Activated T-cell treated with anti-CD3 and anti-CD28 coated beads, Interleukin-2, amount 50 U/mL, for 4 hours (primary cell): ENCODE data around the gene SEMA4A. TPM values are rescaled to one million over a fixed set of nuclear protein-coding genes. Genes with fewer than 3 reads are reported as not detected.

Experiments used
- ATAC-seq, 2 donors: fragments of 200-7000 bp; cut with Tn5 transposase; one replicate each; pipeline ENCODE4 v1.10.0; 2021
- DNase-seq: peaks from one replicate; pipeline ENCODE4 v3.0.0-alpha.2; 2020
- H3K27me3 Mint-ChIP-seq: one replicate; pipeline ENCODE4 v1.8.0; 2021; ENCODE audit warnings: low read depth, mixed read lengths
- H3K36me3 Mint-ChIP-seq: one replicate; pipeline ENCODE4 v1.8.0; 2022; ENCODE audit warnings: mixed read lengths; ENCODE audit not compliant: insufficient read depth
- H3K4me1 Mint-ChIP-seq: one replicate; pipeline ENCODE4 v1.8.0; 2021; ENCODE audit warnings: low read depth, mixed read lengths
- H3K4me3 Mint-ChIP-seq: one replicate; pipeline ENCODE4 v1.8.0; 2021; ENCODE audit warnings: mild to moderate bottlenecking, moderate library complexity, mixed read lengths
- H3K9me3 Mint-ChIP-seq: one replicate; pipeline ENCODE4 v1.8.0; 2021; ENCODE audit warnings: mixed read lengths
- total RNA-seq, 3 donors: library from RNA; stranded (reverse); gene quantifications; one replicate each; pipeline ENCODE4 v1.2.1, GENCODE V29; 2021

Gene SEMA4A
- total RNA-seq, 3 donors from 2014 or later: 31.7 to 51.5 (median 37.1) TPM

GRCh38 chr1:156138458-156138867 lies 14.9 kb upstream of the SEMA4A start:
- Mint-ChIP-seq H3K36me3 (peaks cover 30% of the 10 kb centered on the region), H3K4me1 (no peaks in the 10 kb centered on the region), H3K4me3 (no peak overlapping the region), H3K27me3 (no peaks in the 10 kb centered on the region), H3K9me3 (no peaks in the 10 kb centered on the region)
- DNase-seq (no peak), ATAC-seq (no peak)

- Mint-ChIP-seq H3K36me3 (peaks cover 16% of the 10 kb centered on the region), H3K27me3 (no peaks in the 10 kb centered on the region), H3K4me3 (no peak overlapping the region), H3K4me1 (peaks cover 6% of the 10 kb centered on the region), H3K9me3 (no peaks in the 10 kb centered on the region)
- ATAC-seq: no peak
- no peak for DNase-seq
These were observed 12.3 kb upstream of the SEMA4A start for GRCh38 chr1:156140879-156141707.

- Mint-ChIP-seq H3K27me3 (no peaks in the 10 kb centered on the region), H3K9me3 (no peaks in the 10 kb centered on the region), H3K4me3 (no peak overlapping the region), H3K4me1 (peaks cover 22% of the 10 kb centered on the region), H3K36me3 (peaks cover 4% of the 10 kb centered on the region)
- DNase-seq (no peak), ATAC-seq (no peak)
These were observed 9.5 kb upstream of the SEMA4A start for GRCh38 chr1:156143765-156144489.

GRCh38 chr1:156144742-156145141 lies 8.6 kb upstream of the SEMA4A start:
- ATAC-seq (no peak), DNase-seq (no peak)
- no peaks in the 10 kb centered on the region for H3K9me3 Mint-ChIP-seq
- H3K27me3 Mint-ChIP-seq: no peaks in the 10 kb centered on the region
- no peak overlapping the region for H3K4me3 Mint-ChIP-seq
- peaks cover 27% of the 10 kb centered on the region for H3K4me1 Mint-ChIP-seq
- H3K36me3 Mint-ChIP-seq: peaks cover 2% of the 10 kb centered on the region

- Mint-ChIP-seq H3K4me1 (peaks cover 31% of the 10 kb centered on the region), H3K4me3 (no peak overlapping the region), H3K36me3 (peaks cover 2% of the 10 kb centered on the region), H3K27me3 (no peaks in the 10 kb centered on the region), H3K9me3 (no peaks in the 10 kb centered on the region)
- no peak for DNase-seq
- no peak for ATAC-seq
These were observed 7.8 kb upstream of the SEMA4A start for GRCh38 chr1:156145650-156146019.

GRCh38 chr1:156146020-156146768 lies 7.2 kb upstream of the SEMA4A start:
- Mint-ChIP-seq H3K4me3 (peak overlapping the region; percentile 66), H3K27me3 (no peaks in the 10 kb centered on the region), H3K36me3 (no peaks in the 10 kb centered on the region), H3K4me1 (peaks cover 34% of the 10 kb centered on the region), H3K9me3 (no peaks in the 10 kb centered on the region)
- ATAC-seq (peak; percentile 82 to 85), DNase-seq (no peak)

GRCh38 chr1:156146769-156147405 lies 6.5 kb upstream of the SEMA4A start:
- H3K9me3 Mint-ChIP-seq: no peaks in the 10 kb centered on the region
- H3K4me3 Mint-ChIP-seq: no peak overlapping the region
- DNase-seq (no peak), ATAC-seq (peak; percentile 8 to 12)
- H3K4me1 Mint-ChIP-seq: peaks cover 34% of the 10 kb centered on the region
- no peaks in the 10 kb centered on the region for H3K36me3 Mint-ChIP-seq
- H3K27me3 Mint-ChIP-seq: no peaks in the 10 kb centered on the region

- no peak for DNase-seq
- Mint-ChIP-seq H3K9me3 (no peaks in the 10 kb centered on the region), H3K4me3 (no peak overlapping the region), H3K36me3 (no peaks in the 10 kb centered on the region), H3K27me3 (no peaks in the 10 kb centered on the region), H3K4me1 (peaks cover 46% of the 10 kb centered on the region)
- ATAC-seq: no peak
These were observed 5.2 kb upstream of the SEMA4A start for GRCh38 chr1:156148216-156148615.

GRCh38 chr1:156149374-156150332 lies 3.7 kb upstream of the SEMA4A start:
- ATAC-seq (no peak), DNase-seq (no peak)
- Mint-ChIP-seq H3K9me3 (no peaks in the 10 kb centered on the region), H3K36me3 (no peaks in the 10 kb centered on the region), H3K4me3 (no peak overlapping the region), H3K27me3 (peaks cover 2% of the 10 kb centered on the region), H3K4me1 (peaks cover 54% of the 10 kb centered on the region)

- ATAC-seq (no peak), DNase-seq (no peak)
- no peaks in the 10 kb centered on the region for H3K36me3 Mint-ChIP-seq
- H3K9me3 Mint-ChIP-seq: no peaks in the 10 kb centered on the region
- H3K4me3 Mint-ChIP-seq: no peak overlapping the region
- H3K27me3 Mint-ChIP-seq: peaks cover 2% of the 10 kb centered on the region
- H3K4me1 Mint-ChIP-seq: peaks cover 59% of the 10 kb centered on the region
These were observed 2.9 kb upstream of the SEMA4A start for GRCh38 chr1:156150333-156151011.

GRCh38 chr1:156151093-156151688 lies 2.2 kb upstream of the SEMA4A start:
- H3K36me3 Mint-ChIP-seq: no peaks in the 10 kb centered on the region
- H3K4me1 Mint-ChIP-seq: peaks cover 57% of the 10 kb centered on the region
- H3K9me3 Mint-ChIP-seq: no peaks in the 10 kb centered on the region
- DNase-seq (no peak), ATAC-seq (no peak)
- peaks cover 2% of the 10 kb centered on the region for H3K27me3 Mint-ChIP-seq
- H3K4me3 Mint-ChIP-seq: no peak overlapping the region

- H3K9me3 Mint-ChIP-seq: no peaks in the 10 kb centered on the region
- DNase-seq (no peak), ATAC-seq (no peak)
- no peaks in the 10 kb centered on the region for H3K36me3 Mint-ChIP-seq
- H3K27me3 Mint-ChIP-seq: peaks cover 2% of the 10 kb centered on the region
- no peak overlapping the region for H3K4me3 Mint-ChIP-seq
- H3K4me1 Mint-ChIP-seq: peaks cover 58% of the 10 kb centered on the region
These were observed 757 bp upstream of the SEMA4A start for GRCh38 chr1:156152628-156153027.
